SH-SY5Y (cell line): Measurements from ENCODE around the gene YARS2.

Experiments used
- GATA2 ChIP-seq: IDR thresholded peaks from 2 replicates; pipeline ENCODE4 v1.6.1; 2011; ENCODE audit warnings: mild to moderate bottlenecking, low read depth, low read length
- GATA3 ChIP-seq: IDR thresholded peaks from 2 replicates; pipeline ENCODE4 v1.6.1; 2011; ENCODE audit warnings: low read depth, mild to moderate bottlenecking, low read length, moderate library complexity

DNA sequence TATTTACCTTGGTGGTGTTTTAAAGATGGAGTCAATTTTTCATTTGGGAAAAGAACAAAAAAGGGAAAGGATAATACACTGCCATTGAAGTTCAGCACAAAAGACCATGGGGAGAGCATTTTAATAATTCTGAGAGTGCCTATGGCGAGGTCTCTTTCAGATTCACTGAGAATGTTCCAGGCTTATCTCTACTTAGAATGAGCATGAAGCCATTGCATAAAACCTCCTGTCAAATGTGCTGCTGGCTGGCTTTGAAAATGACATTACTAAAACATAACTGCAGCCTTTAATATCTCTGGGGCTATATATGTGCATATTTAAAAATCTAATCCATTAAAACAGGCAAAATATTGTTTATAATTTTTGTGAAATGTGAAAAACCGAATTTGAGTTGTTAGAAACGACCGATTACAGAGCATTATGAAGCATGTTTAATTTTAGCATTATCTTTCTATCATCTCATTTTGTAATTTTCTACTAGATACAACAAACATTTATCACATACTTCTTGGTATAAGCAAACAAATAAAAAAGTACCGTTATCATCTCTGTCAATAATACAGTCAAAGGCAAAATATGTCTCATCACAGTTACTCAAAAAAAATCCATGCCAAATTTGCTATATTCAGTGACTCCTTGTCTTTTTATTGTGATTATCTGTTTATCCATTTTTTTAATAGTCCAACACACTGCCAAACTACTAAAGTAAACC, 45.7 kb upstream of the YARS2 start:
- TF ChIP-seq GATA2 (no peak), GATA3 (no peak)
